D721Med (cell line): Measurements from ENCODE around the gene ACAD8.
A peak's percentile ranks its signal among the peaks of the same experiment; 100 is the strongest.

ENCODE experiments used
- DNase-seq: peaks from one replicate; pipeline ENCODE4 v3.0.0; 2011; ENCODE audit warnings: low spot score; ENCODE audit not compliant: insufficient read length
- FAIRE-seq: peaks from 2 replicates; lab custom pipeline; 2011; peaks lifted over from hg19 to GRCh38; lab: Jason Lieb, UNC
- TF ChIP-seq, protein P1 (sequence below): IDR thresholded peaks from 2 replicates; pipeline ENCODE4 v1.5.1; 2012; ENCODE audit warnings: mild to moderate bottlenecking, control low read depth; ENCODE audit not compliant: insufficient read depth; ENCODE audit errors: missing control alignments

The ACAD8 gene

GRCh38 chr11:134258577-134258976 lies 5.2 kb downstream of the ACAD8 start:
- FAIRE-seq (no peak), DNase-seq (no peak)
- TF ChIP-seq, protein P1, sequence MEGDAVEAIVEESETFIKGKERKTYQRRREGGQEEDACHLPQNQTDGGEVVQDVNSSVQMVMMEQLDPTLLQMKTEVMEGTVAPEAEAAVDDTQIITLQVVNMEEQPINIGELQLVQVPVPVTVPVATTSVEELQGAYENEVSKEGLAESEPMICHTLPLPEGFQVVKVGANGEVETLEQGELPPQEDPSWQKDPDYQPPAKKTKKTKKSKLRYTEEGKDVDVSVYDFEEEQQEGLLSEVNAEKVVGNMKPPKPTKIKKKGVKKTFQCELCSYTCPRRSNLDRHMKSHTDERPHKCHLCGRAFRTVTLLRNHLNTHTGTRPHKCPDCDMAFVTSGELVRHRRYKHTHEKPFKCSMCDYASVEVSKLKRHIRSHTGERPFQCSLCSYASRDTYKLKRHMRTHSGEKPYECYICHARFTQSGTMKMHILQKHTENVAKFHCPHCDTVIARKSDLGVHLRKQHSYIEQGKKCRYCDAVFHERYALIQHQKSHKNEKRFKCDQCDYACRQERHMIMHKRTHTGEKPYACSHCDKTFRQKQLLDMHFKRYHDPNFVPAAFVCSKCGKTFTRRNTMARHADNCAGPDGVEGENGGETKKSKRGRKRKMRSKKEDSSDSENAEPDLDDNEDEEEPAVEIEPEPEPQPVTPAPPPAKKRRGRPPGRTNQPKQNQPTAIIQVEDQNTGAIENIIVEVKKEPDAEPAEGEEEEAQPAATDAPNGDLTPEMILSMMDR = no peak

GRCh38 chr11:134260503-134260902 lies 7.1 kb downstream of the ACAD8 start:
- DNase-seq (no peak), FAIRE-seq (no peak)
- TF ChIP-seq, protein P1 = no peak

- FAIRE-seq (no peak), DNase-seq (no peak)
- TF ChIP-seq, protein P1 = no peak
Measured at GRCh38 chr11:134260983-134261382, 7.6 kb downstream of the ACAD8 start.

DNA sequence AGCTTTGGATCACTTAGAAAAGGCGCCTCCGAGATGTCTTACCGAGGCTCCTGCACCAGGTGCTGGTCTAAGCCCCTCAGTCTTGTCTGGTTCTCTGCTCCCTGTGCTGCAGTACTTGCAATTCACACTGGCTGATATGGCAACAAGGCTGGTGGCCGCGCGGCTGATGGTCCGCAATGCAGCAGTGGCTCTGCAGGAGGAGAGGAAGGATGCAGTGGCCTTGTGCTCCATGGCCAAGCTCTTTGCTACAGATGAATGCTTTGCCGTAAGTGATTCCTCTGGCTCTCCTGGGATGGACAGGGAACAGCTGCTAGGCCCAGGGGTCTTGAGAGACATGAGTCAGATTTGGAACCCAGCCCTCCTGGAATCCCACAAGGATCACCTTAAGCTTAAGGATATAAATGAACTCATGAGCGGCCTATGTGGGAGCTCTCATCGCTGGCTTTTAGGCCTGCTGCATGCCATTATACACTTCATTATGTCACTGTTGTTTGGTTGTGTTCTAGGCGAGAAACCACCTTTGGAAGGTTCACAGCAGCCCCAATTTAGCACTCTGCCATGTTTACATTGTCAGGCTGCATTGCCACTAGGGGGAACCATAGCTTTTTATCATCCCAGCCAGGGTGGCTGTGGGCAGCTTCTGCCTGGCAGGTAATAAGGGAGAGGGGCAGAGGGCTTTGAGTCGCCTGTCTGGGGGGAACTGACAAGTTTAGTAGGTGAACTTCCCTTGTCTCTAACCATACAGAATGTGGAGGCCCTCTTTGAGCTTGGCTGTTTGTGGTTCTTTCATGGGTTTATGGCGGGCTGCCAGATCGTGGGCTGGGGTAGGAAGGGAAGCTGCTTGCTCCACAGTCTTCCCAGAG lies 8.5 kb downstream of the ACAD8 start:
- peak; percentile 73 for DNase-seq
- no peak for FAIRE-seq

DNA sequence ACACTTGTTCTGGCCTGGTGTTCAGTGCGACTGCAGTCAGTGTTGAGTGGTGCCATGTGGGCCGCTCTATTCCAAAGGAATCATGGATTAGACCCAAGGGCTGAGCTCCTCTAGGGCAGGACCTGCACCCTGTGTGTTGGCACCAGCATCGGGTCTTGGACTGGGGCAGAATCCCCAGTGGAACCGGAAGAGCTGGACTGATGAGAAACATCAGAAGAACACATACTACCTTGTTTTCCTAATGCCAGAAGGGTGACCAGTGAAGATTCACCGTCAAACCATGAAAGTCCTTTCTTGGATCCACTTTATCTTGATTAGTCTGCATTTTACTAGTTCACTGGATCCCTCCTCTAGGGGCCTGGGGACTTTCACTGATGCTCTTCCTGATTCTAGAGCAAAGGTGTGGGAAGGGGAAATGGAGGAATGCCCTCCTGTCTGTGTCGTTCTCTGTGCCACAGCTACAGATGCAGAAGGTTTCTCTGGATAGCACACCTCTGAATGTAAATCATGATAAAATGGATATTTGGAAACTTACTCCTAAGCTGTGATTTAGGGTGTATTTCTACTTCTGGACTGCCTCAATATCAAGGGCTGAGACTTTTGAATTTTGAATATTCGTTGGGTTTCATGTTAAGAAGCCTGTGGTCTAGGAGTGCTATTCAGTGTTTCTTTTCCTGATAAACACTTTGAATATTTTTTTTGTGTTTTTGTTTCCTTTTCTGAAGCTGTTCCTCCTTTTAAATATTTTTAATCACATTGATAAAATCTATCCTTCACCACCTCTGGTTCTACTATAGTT lies 11.8 kb downstream of the ACAD8 start:
- TF ChIP-seq, protein P1 = no peak
- FAIRE-seq (no peak), DNase-seq (no peak)

More for the DNA sequence above, 8.5 kb downstream of the ACAD8 start:
- TF ChIP-seq, protein P1 = peak; percentile 58

DNA sequence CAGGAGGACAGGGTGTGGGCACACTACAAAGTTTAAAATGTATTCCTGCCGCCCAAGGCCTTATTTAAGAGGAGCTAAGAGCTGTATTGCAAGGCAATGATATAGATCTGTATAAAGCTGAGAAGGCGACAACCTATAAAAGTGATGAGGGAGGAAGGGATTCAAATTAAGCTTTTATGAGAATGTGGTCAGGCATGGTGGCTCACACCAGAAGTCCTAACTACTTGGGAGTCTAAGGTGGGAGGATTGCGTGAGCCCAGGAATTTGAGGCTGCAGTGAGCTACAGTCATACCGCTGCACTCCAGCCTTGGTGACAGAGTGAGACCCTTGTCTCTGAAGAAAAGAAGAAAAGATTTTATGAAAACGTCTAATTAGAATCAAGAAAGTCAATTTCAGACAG lies 13.1 kb downstream of the ACAD8 start:
- TF ChIP-seq, protein P1 = no peak
- FAIRE-seq = no peak
- DNase-seq = no peak
